HepG2 (cell line): ENCODE results near the gene PIP5KL1. TPM values are rescaled to one million over a fixed set of nuclear protein-coding genes. Genes with fewer than 3 reads are reported as not detected.

Source experiments
- MYPOP ChIP-seq: sonication (generic); formaldehyde crosslinking; IDR thresholded peaks from 2 replicates; pipeline ENCODE4 v1.8.1; 2023; ENCODE audit warnings: mild to moderate bottlenecking, moderate library complexity, missing genetic modification reagents
- PHF21A ChIP-seq: sonication (generic); formaldehyde crosslinking; IDR thresholded peaks from 2 replicates; pipeline ENCODE4 v1.5.0; 2020; ENCODE audit warnings: mild to moderate bottlenecking, missing genetic modification reagents
- RAD51 ChIP-seq: fragments of 450-650 bp; IDR thresholded peaks from 2 replicates; pipeline ENCODE4 v1.6.1; 2016; ENCODE audit warnings: borderline replicate concordance
- RBM39 ChIP-seq: fragments of 200-400 bp; formaldehyde crosslinking; IDR thresholded peaks from one replicate; pipeline ENCODE4 v1.6.1; 2018; ENCODE audit warnings: antibody characterized with exemption, mild to moderate bottlenecking, low read depth, low read length; ENCODE audit not compliant: poor library complexity, severe bottlenecking
- U2AF1 ChIP-seq: fragments of 200-400 bp; formaldehyde crosslinking; optimal IDR thresholded peaks from 2 replicates; pipeline ENCODE3; 2017; ENCODE audit warnings: mild to moderate bottlenecking, low read depth, low read length
- ZNF138 ChIP-seq: sonication (generic); formaldehyde crosslinking; IDR thresholded peaks from 2 replicates; pipeline ENCODE4 v1.5.0; 2020; ENCODE audit warnings: mild to moderate bottlenecking, low read depth, missing genetic modification reagents
- ZNF354B ChIP-seq: sonication (generic); formaldehyde crosslinking; IDR thresholded peaks from 2 replicates; pipeline ENCODE4 v1.8.0; 2022; ENCODE audit warnings: mild to moderate bottlenecking, missing genetic modification reagents
- ZNF451 ChIP-seq: sonication (generic); formaldehyde crosslinking; IDR thresholded peaks from 2 replicates; pipeline ENCODE4 v1.5.0; 2020; ENCODE audit warnings: mild to moderate bottlenecking, missing genetic modification reagents
- ZNF564 ChIP-seq: sonication (generic); formaldehyde crosslinking; IDR thresholded peaks from 2 replicates; pipeline ENCODE4 v1.8.1; 2023; ENCODE audit warnings: mild to moderate bottlenecking, missing genetic modification reagents
- ZNF775 ChIP-seq: sonication (generic); formaldehyde crosslinking; IDR thresholded peaks from 2 replicates; pipeline ENCODE4 v1.4.0; 2020; ENCODE audit warnings: missing genetic modification reagents, mild to moderate bottlenecking, moderate library complexity, borderline replicate concordance
- ZNF788 ChIP-seq: sonication (generic); formaldehyde crosslinking; IDR thresholded peaks from 2 replicates; pipeline ENCODE4 v1.5.0; 2020; ENCODE audit warnings: mild to moderate bottlenecking, missing genetic modification reagents, borderline replicate concordance
- ZSCAN30 ChIP-seq: sonication (generic); formaldehyde crosslinking; IDR thresholded peaks from 2 replicates; pipeline ENCODE4 v1.5.0; 2020; ENCODE audit warnings: mild to moderate bottlenecking, missing genetic modification reagents
- polyA plus RNA-seq, 8 experiments: library from polyadenylated mRNA; depleted of rRNA in 3 of 8; stranded (reverse) in 7 of 8; unstranded in 1 of 8; fragments of >200 nt; fragmentation: Illumina TruSeq in 4 of 8; extraction: Trizol in 4 of 8; gene quantifications; 2 replicates each; pipeline versions ENCODE4 v1.2.1 to v1.2.3, GENCODE V29; 2011 to 2016; ENCODE audit warnings: low read depth in 4 of 8, missing spikeins in 1 of 8, mixed read lengths in 1 of 8; ENCODE audit not compliant: insufficient read depth in 1 of 8
- total RNA-seq, 5 experiments: library from RNA; depleted of rRNA; stranded (reverse); fragments of >200 nt; fragmentation: Illumina TruSeq; extraction: Trizol; gene quantifications; 2 replicates each; pipeline ENCODE4 v1.2.3, GENCODE V29; 2016; ENCODE audit warnings: low read depth in 1 of 5

PIP5KL1 gene
- total and polyA plus RNA-seq, 2 of the 13 experiments (the other 11 are each of a cell fraction or from before 2014, with no cell fraction given), result 0.20 to 0.49 TPM

DNA sequence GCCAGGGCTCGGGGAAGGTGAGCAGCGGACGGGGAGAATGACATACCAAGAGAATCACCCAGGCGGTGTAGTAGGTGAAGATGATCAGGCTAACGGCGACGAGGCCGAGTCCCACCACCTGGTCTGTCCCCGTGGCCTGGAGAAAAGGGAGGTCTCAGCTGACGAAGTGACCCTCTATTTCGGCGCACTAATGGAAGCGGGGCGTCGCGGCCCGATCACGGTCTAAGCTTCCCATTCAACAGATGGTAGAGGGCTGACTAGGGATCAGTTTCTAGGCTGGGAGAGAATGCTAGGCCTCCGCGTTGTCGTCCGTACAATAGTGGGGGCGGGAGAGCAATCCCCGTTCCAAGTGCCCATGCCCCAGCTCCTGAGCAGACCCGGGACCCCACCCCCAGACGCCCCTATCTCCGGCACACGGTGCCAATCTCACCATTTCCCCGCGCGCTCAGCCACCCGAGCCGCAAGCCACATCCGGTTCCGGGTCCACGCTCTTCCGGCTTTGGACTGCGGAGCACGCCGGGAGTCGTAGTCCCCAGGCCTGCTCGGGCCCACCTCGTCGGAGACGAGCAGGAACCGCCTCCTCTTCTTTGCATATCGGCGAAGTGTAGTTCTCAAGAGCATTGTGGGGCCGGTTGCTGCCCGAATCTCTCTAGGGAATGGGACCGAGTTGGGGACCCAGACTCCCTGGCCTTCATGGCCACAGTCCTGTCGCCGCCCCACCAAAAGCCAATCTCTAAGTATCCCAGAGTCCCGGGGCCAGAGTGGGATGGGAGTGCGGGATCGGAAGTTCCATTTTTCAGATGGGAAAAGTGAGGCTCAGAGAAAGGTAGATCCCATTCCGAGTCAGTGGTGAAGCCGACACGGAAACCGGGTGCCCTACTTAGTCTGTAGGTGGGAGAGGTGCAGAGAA lies 7.1 kb upstream of the PIP5KL1 start, which contains the start of gene DPM2 (continued):
- TF ChIP-seq ZNF564 (CRISPR knock-in tag), result no peak
- no peak for TF ChIP-seq PHF21A (CRISPR knock-in tag)
- peak; percentile 72; the same call in 1 of the 2 replicates for TF ChIP-seq ZNF788
- no peak for TF ChIP-seq ZSCAN30
- TF ChIP-seq ZNF354B (CRISPR knock-in tag), result no peak
- no peak for TF ChIP-seq ZNF775 (CRISPR knock-in tag)
- TF ChIP-seq RAD51, result no peak
- TF ChIP-seq RBM39, result no peak
- no peak for TF ChIP-seq MYPOP (CRISPR knock-in tag)
- no peak for TF ChIP-seq U2AF1
- TF ChIP-seq ZNF451 (CRISPR knock-in tag), result 0 out of 2 replicates have a peak, but pooled peaks have one; percentile 30
- TF ChIP-seq ZNF138 (CRISPR knock-in tag), result no peak
- TF ChIP-seq, all 625 proteins: peak for 158
